HG03196 (cell line): Measurements from ENCODE around the gene RIPK1.

Source experiments
- ATAC-seq: cut with Tn5 transposase; IDR thresholded peaks from one replicate; pipeline ENCODE4 v1.9.1; 2021; ENCODE audit not compliant: unreplicated experiment

Gene RIPK1

DNA sequence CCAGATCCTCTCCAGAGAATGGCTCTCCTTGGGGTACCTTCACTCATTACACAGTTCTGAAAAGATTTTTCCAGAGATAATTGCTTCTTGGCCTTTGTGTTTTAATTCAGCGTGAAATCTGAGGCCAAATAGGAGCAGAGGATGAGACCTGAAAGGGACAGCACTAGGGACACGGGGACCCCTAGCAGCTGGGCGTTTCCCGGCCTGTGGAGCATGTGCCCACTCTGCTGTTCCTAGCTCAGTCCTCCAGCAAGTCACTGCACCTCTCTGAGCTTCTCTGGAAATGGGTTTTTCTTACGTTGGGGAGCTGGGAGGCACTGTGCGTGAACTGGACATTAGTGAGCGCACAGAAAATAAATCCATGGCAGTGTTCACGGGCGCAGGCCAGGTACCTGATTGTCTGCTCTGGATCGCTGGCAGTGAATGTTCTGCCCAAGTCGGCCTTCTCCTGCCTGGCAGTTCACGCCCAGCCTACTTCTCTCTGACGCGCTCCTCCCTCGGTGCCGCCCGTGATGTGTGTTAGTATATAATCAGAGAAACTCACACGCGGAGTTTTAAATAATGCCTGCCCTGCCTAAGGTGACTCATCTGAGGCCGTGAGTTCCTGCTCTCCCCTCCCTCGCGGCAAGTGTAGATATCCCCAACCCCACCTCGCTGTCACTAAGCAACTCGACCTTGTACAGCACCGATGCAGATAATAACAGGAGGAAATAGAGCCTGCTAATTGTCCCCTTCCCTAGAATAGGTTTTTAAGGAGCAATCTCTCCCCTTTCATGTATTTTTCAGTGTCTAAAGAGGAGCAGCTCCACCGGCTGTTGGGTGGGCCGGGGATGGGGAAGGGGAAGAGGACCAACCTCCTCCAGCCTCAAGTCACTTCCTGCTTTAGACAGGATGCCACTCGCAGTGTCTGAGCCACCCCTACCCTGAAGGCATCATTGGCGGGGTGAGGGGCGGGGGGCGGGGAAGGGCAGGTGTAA, 91.8 kb downstream of the RIPK1 start:
- no peak for ATAC-seq

DNA sequence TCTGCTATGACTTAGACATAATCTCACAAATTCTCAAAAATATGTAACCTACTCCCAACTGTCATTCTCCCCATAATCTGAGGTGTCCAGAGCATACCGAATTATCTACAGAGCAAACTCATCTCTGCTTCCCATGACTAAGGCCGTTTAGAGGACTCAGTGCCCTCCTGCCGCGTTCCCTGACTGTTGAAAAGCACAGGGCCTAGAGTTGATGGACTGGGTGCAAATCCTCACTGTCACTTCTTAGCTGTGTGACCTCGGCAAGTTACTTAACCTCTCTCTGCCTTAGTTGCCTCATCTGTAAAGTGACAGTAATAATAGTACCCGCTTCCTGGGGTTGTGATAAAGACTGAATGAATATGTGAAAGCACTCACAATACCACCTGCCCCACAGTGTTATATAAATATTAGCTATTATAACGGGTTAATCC, 93.8 kb downstream of the RIPK1 start:
- no peak for ATAC-seq

- ATAC-seq, result peak; percentile 59
Measured at GRCh38 chr6:3162565-3163247, 94.4 kb downstream of the RIPK1 start.

- peak; percentile 5 for ATAC-seq
Measured at GRCh38 chr6:3163248-3163594, 94.9 kb downstream of the RIPK1 start.

DNA sequence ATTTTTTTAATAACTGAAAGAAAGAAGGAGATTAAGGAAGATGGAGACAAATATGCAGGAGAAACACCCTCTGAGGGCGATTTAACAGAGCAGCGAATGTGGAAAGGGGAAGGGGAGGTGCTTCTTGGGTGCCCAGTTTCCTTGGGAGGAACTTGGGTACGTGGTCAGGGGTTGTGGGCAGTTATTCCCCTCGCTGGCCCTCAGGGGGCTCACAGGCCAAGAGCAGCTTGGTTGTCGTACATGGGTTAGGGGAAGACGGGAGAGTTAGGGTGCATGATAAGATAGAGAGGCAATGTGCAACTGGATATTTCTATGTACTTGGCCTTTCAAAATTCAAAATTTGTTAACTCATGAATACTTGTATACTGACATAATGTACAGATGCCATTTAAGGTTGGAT, 96.1 kb downstream of the RIPK1 start:
- no peak for ATAC-seq
